ENCODE data around the gene P2RX1. TPM values are rescaled to one million over a fixed set of nuclear protein-coding genes. Genes with fewer than 3 reads are reported as not detected.

P2RX1 gene
- total RNA-seq, 2 experiments from 2014 or later = 0.34 to 1.0 TPM

GRCh38 chr17:3896108-3896967, 19.9 kb downstream of the P2RX1 start:
- H3K27ac ChIP-seq (ENCODE audit: low read depth in 1 of 2, low read length in 2 of 2) = no peak overlapping the region
- Mint-ChIP-seq H3K4me3 (no peak overlapping the region), H3K27me3 (no peaks in the 10 kb centered on the region), H3K4me1 (ENCODE audit: low read depth) (peaks cover 19% of the 10 kb centered on the region), H3K36me3 (ENCODE audit: low read depth) (no peaks in the 10 kb centered on the region), H3K27ac (no peak overlapping the region), H3K9me3 (no peaks in the 10 kb centered on the region)
- H3K4me3 ChIP-seq (ENCODE audit: low read length) = no peak overlapping the region
- no peaks in the 10 kb centered on the region for H3K27me3 ChIP-seq (ENCODE audit: control insufficient read depth in 1 of 2, insufficient read depth in 2 of 2, low read length in 2 of 2)
- intact Hi-C loops (cut with DNase I, micrococcal nuclease) = loop anchor here in 1 of 2 experiments (5.0 kb wide), 1 partner anchor 1094 kb away; no protein-coding TSS in a partner anchor
- TF ChIP-seq CTCF (IDR thresholded peaks at IDR 0.05) = no peak
- no peak for DNase-seq
- no peaks in the 10 kb centered on the region for H3K36me3 ChIP-seq (ENCODE audit: insufficient read depth, low read length)
- ChIA-PET POLR2A (no interaction called here), CTCF (interaction anchor here (1.0 to 1.4 kb wide), 2 partner anchors 18 to 159 kb away, joined by 3 to 5 read pairs; no protein-coding TSS in a partner anchor)
- H3K4me1 ChIP-seq (ENCODE audit: insufficient read depth, low read length) = peaks cover 24% of the 10 kb centered on the region
- H3K9me3 ChIP-seq (ENCODE audit: control insufficient read depth in 1 of 2, insufficient read depth in 1 of 2, low read length in 2 of 2) = no peaks in the 10 kb centered on the region
- no peak for ATAC-seq (ENCODE audit: poor library complexity)

GRCh38 chr17:3895354-3895753, 20.9 kb downstream of the P2RX1 start:
- intact Hi-C loops (cut with DNase I, micrococcal nuclease) = loop anchor here in 1 of 2 experiments (5.0 kb wide), 1 partner anchor 1093 kb away; no protein-coding TSS in a partner anchor
- TF ChIP-seq CTCF (IDR thresholded peaks at IDR 0.05) = no peak
- Mint-ChIP-seq H3K4me3 (no peak overlapping the region), H3K4me1 (ENCODE audit: low read depth) (peaks cover 28% of the 10 kb centered on the region), H3K9me3 (no peaks in the 10 kb centered on the region), H3K27ac (no peak overlapping the region), H3K27me3 (no peaks in the 10 kb centered on the region), H3K36me3 (ENCODE audit: low read depth) (no peaks in the 10 kb centered on the region)
- no peak for ATAC-seq (ENCODE audit: poor library complexity)
- Histone ChIP-seq H3K9me3 (ENCODE audit: control insufficient read depth in 1 of 2, insufficient read depth in 1 of 2, low read length in 2 of 2) (no peaks in the 10 kb centered on the region), H3K4me3 (ENCODE audit: low read length) (no peak overlapping the region), H3K4me1 (ENCODE audit: insufficient read depth, low read length) (peaks cover 28% of the 10 kb centered on the region), H3K27me3 (ENCODE audit: control insufficient read depth in 1 of 2, insufficient read depth in 2 of 2, low read length in 2 of 2) (no peaks in the 10 kb centered on the region), H3K36me3 (ENCODE audit: insufficient read depth, low read length) (no peaks in the 10 kb centered on the region), H3K27ac (ENCODE audit: low read depth in 1 of 2, low read length in 2 of 2) (no peak overlapping the region)
- CTCF ChIA-PET = interaction anchor here (1.3 kb wide), 1 partner anchor 19 kb away, joined by 3 read pairs; no protein-coding TSS in a partner anchor
- DNase-seq = no peak
- POLR2A ChIA-PET = interaction anchor here (1.5 kb wide), 1 partner anchor 49 kb away, joined by 5 read pairs; the partner anchor contains the start of gene NCBP3

- H3K27me3 Mint-ChIP-seq = no peaks in the 10 kb centered on the region
- ChIA-PET POLR2A (interaction anchor here (0.7 to 1.5 kb wide), 2 partner anchors 49 to 1208 kb away, joined by 4 to 5 read pairs; partner anchors contain the start of gene NCBP3), CTCF (interaction anchor here (1.2 to 1.3 kb wide), 2 partner anchors 19 to 49 kb away, joined by 3 to 4 read pairs; partner anchors contain the start of gene NCBP3)
- intact Hi-C loops (cut with DNase I, micrococcal nuclease) = loop anchor here in 1 of 2 experiments (5.0 kb wide), 1 partner anchor 1093 kb away; no protein-coding TSS in a partner anchor
- no peaks in the 10 kb centered on the region for H3K27me3 ChIP-seq (ENCODE audit: control insufficient read depth in 1 of 2, insufficient read depth in 2 of 2, low read length in 2 of 2)
- H3K9me3 Mint-ChIP-seq = no peaks in the 10 kb centered on the region
- H3K27ac ChIP-seq (ENCODE audit: low read depth in 1 of 2, low read length in 2 of 2) = no peak overlapping the region
- no peaks in the 10 kb centered on the region for H3K36me3 Mint-ChIP-seq (ENCODE audit: low read depth)
- ATAC-seq (ENCODE audit: poor library complexity) = no peak
- TF ChIP-seq CTCF (IDR thresholded peaks at IDR 0.05) = no peak
- no peaks in the 10 kb centered on the region for H3K9me3 ChIP-seq (ENCODE audit: control insufficient read depth in 1 of 2, insufficient read depth in 1 of 2, low read length in 2 of 2)
- no peak for DNase-seq
- H3K4me3 Mint-ChIP-seq = no peak overlapping the region
- H3K27ac Mint-ChIP-seq = no peak overlapping the region
- H3K36me3 ChIP-seq (ENCODE audit: insufficient read depth, low read length) = no peaks in the 10 kb centered on the region
- H3K4me1 Mint-ChIP-seq (ENCODE audit: low read depth) = peaks cover 31% of the 10 kb centered on the region
- H3K4me1 ChIP-seq (ENCODE audit: insufficient read depth, low read length) = peaks cover 30% of the 10 kb centered on the region
- no peak overlapping the region for H3K4me3 ChIP-seq (ENCODE audit: low read length)
Observed at GRCh38 chr17:3894911-3895343, 21.3 kb downstream of the P2RX1 start.
